ENCODE results near the gene JADE3. TPM values are rescaled to one million over a fixed set of nuclear protein-coding genes. Genes with fewer than 3 reads are reported as not detected.

JADE3 gene
- total RNA-seq, 6 donors from 2014 or later, result 4.2 to 10.7 (median 7.8) TPM

- Histone ChIP-seq H3K27ac (no peak overlapping the region), H3K4me3 (no peak overlapping the region), H3K27me3 (no peaks in the 10 kb centered on the region), H3K9me3 (no peaks in the 10 kb centered on the region), H3K36me3 (no peaks in the 10 kb centered on the region), H3K4me1 (no peaks in the 10 kb centered on the region)
- no peak for TF ChIP-seq EP300 (IDR thresholded peaks at IDR 0.05)
- TF ChIP-seq POLR2A (IDR thresholded peaks at IDR 0.05), result no peak
- TF ChIP-seq POLR2AphosphoS5 (IDR thresholded peaks at IDR 0.05), result no peak
- TF ChIP-seq CTCF (IDR thresholded peaks at IDR 0.05), result no peak
- DNase-seq (no peak), ATAC-seq (ENCODE audit: low FRiP score in 2 of 2) (no peak)
- WGBS, 2 donors, result 73 to 87% methylated on average over 2 of the region's 2 CpGs
Measured at GRCh38 chrX:47060708-47061107, 148.5 kb downstream of the JADE3 start.

GRCh38 chrX:47061238-47061919, 149.2 kb downstream of the JADE3 start:
- H3K4me1 ChIP-seq, result no peaks in the 10 kb centered on the region
- TF ChIP-seq POLR2AphosphoS5 (IDR thresholded peaks at IDR 0.05), result no peak
- TF ChIP-seq POLR2A (IDR thresholded peaks at IDR 0.05), result no peak
- no peak for TF ChIP-seq EP300 (IDR thresholded peaks at IDR 0.05)
- no peak for TF ChIP-seq CTCF (IDR thresholded peaks at IDR 0.05)
- H3K27me3 ChIP-seq, result no peaks in the 10 kb centered on the region
- no peak overlapping the region for H3K27ac ChIP-seq
- DNase-seq, result no peak
- no peak for ATAC-seq (ENCODE audit: low FRiP score in 2 of 2)
- H3K4me3 ChIP-seq, result no peak overlapping the region
- H3K9me3 ChIP-seq, result no peaks in the 10 kb centered on the region
- 69 to 92% methylated on average over 2 of the region's 2 CpGs for WGBS, 2 donors
- no peaks in the 10 kb centered on the region for H3K36me3 ChIP-seq

GRCh38 chrX:47063179-47063578, 151.0 kb downstream of the JADE3 start:
- 71 to 85% methylated on average over 2 of the region's 2 CpGs for WGBS, 2 donors
- no peaks in the 10 kb centered on the region for H3K27me3 ChIP-seq
- no peak for DNase-seq

GRCh38 chrX:47068214-47068613, 156.0 kb downstream of the JADE3 start:
- no peak overlapping the region for H3K27ac ChIP-seq
- TF ChIP-seq POLR2AphosphoS5 (IDR thresholded peaks at IDR 0.05) (no peak), POLR2A (IDR thresholded peaks at IDR 0.05) (no peak), EP300 (IDR thresholded peaks at IDR 0.05) (no peak), CTCF (IDR thresholded peaks at IDR 0.05) (no peak)
- H3K4me1 ChIP-seq, result no peaks in the 10 kb centered on the region
- 51 to 100% methylated on average over 1 to 3 of the region's 3 CpGs for WGBS, 2 donors
- H3K9me3 ChIP-seq, result no peaks in the 10 kb centered on the region
- no peaks in the 10 kb centered on the region for H3K27me3 ChIP-seq
- ATAC-seq (ENCODE audit: low FRiP score in 2 of 2), result no peak
- H3K36me3 ChIP-seq, result no peaks in the 10 kb centered on the region
- H3K4me3 ChIP-seq, result no peak overlapping the region
- no peak for DNase-seq

More at GRCh38 chrX:47063179-47063578, 151.0 kb downstream of the JADE3 start:
- Histone ChIP-seq H3K36me3 (no peaks in the 10 kb centered on the region), H3K9me3 (no peaks in the 10 kb centered on the region), H3K27ac (no peak overlapping the region), H3K4me1 (no peaks in the 10 kb centered on the region), H3K4me3 (no peak overlapping the region)
- TF ChIP-seq EP300 (IDR thresholded peaks at IDR 0.05) (no peak), POLR2AphosphoS5 (IDR thresholded peaks at IDR 0.05) (no peak), POLR2A (IDR thresholded peaks at IDR 0.05) (no peak), CTCF (IDR thresholded peaks at IDR 0.05) (no peak)
- no peak for ATAC-seq (ENCODE audit: low FRiP score in 2 of 2)

GRCh38 chrX:47068720-47069119, 156.5 kb downstream of the JADE3 start:
- Histone ChIP-seq H3K27ac (no peak overlapping the region), H3K4me3 (no peak overlapping the region), H3K9me3 (no peaks in the 10 kb centered on the region), H3K27me3 (no peaks in the 10 kb centered on the region), H3K36me3 (no peaks in the 10 kb centered on the region), H3K4me1 (no peaks in the 10 kb centered on the region)
- ATAC-seq (ENCODE audit: low FRiP score in 2 of 2) (no peak), DNase-seq (no peak)
- TF ChIP-seq POLR2A (IDR thresholded peaks at IDR 0.05) (no peak), POLR2AphosphoS5 (IDR thresholded peaks at IDR 0.05) (no peak), EP300 (IDR thresholded peaks at IDR 0.05) (no peak), CTCF (IDR thresholded peaks at IDR 0.05) (no peak)
